Upper lobe of left lung (tissue), 6 donors: Measurements from ENCODE around the gene IRF4. TPM values are rescaled to one million over a fixed set of nuclear protein-coding genes. Genes with fewer than 3 reads are reported as not detected.

Source experiments
- ATAC-seq, 2 donors: fragments of 200-7000 bp; cut with Tn5 transposase; one replicate each; pipeline ENCODE4 v1.9.1; 2022; ENCODE audit warnings: mild to moderate bottlenecking in 2 of 2, moderate library complexity in 2 of 2; ENCODE audit not compliant: low FRiP score in 2 of 2
- DNase-seq, 2 donors: peaks; one replicate each; pipeline ENCODE4 v3.0.0-alpha.2; 2019 to 2020
- H3K27ac ChIP-seq, 4 donors: fragments of 200-600 bp; sonication (generic); one replicate each; pipeline ENCODE4 v1.5.1; 2016 to 2019
- H3K27me3 ChIP-seq, 4 donors: fragments of 200-600 bp; sonication (generic); one replicate each; pipeline ENCODE4 v1.5.1; 2017 to 2019
- H3K36me3 ChIP-seq, 4 donors: fragments of 200-600 bp; sonication (generic); one replicate each; pipeline ENCODE4 v1.5.1; 2016 to 2019
- H3K4me1 ChIP-seq, 4 donors: fragments of 200-600 bp; sonication (generic); one replicate each; pipeline ENCODE4 v1.5.1; 2018 to 2019
- H3K4me3 ChIP-seq, 4 donors: fragments of 200-600 bp; sonication (generic); one replicate each; pipeline ENCODE4 v1.5.1; 2017 to 2019; ENCODE audit warnings: mild to moderate bottlenecking in 2 of 4, moderate library complexity in 1 of 4
- H3K9me3 ChIP-seq, 4 donors: fragments of 200-600 bp; sonication (generic); one replicate each; pipeline ENCODE4 v1.5.1; 2018 to 2019
- CTCF ChIP-seq, 6 experiments: fragments of 450-650 bp in 4 of 6; fragments of 200-600 bp in 2 of 6; sonication (generic) in 2 of 6; IDR thresholded peaks; one replicate each; pipeline ENCODE4 v1.5.1; 2016 to 2019; ENCODE audit warnings: antibody characterized with exemption in 6 of 6
- EP300 ChIP-seq, 4 donors: sonication (generic); formaldehyde crosslinking; IDR thresholded peaks; one replicate each; pipeline ENCODE4 v1.5.1; 2017; ENCODE audit warnings: antibody characterized with exemption in 4 of 4, control low read depth in 2 of 4
- POLR2A ChIP-seq, 4 donors: fragments of 450-650 bp; IDR thresholded peaks; one replicate each; pipeline ENCODE4 v1.5.1; 2016 to 2017; ENCODE audit warnings: antibody characterized with exemption in 4 of 4, mild to moderate bottlenecking in 2 of 4
- POLR2AphosphoS5 ChIP-seq, 2 donors: sonication (generic); formaldehyde crosslinking; IDR thresholded peaks; one replicate each; pipeline ENCODE4 v1.5.1; 2017; ENCODE audit warnings: antibody characterized with exemption in 2 of 2
- WGBS, 2 donors: methylation state at CpG; one replicate each; pipeline ENCODE4 v1.1.5; 2017 to 2018; 5-methylcytosine and 5-hydroxymethylcytosine counted together
- total RNA-seq, 6 donors: library from RNA; depleted of rRNA in 4 of 6; stranded (reverse); fragments of >200 nt in 4 of 6; gene quantifications; one replicate each; pipeline versions ENCODE4 v1.1.0 to v1.2.1, GENCODE V29; 2016 to 2021
- donor health status: DM: no; HTN: no; CAD: no; lungs with moderate emphysema.
- donor health status: DM: no; HTN: yes; CAD: no; lungs with severe emphysema.

The IRF4 gene
- total RNA-seq, 6 donors from 2014 or later: 1.6 to 10.5 (median 5.9) TPM

- Histone ChIP-seq H3K36me3 (no peaks in the 10 kb centered on the region), H3K27me3 (no peaks in the 10 kb centered on the region), H3K4me3 (no peak overlapping the region), H3K4me1 (no peaks in the 10 kb centered on the region), H3K27ac (no peak overlapping the region), H3K9me3 (no peaks in the 10 kb centered on the region)
- ATAC-seq (no peak), DNase-seq (no peak)
- TF ChIP-seq EP300 (IDR thresholded peaks at IDR 0.05) (no peak), POLR2A (IDR thresholded peaks at IDR 0.05) (no peak), CTCF (IDR thresholded peaks at IDR 0.05) (no peak), POLR2AphosphoS5 (IDR thresholded peaks at IDR 0.05) (no peak)
- 87 to 92% methylated on average over 14 of the region's 14 CpGs for WGBS, 2 donors
Observed at GRCh38 chr6:434051-434705, 42.6 kb downstream of the IRF4 start.

GRCh38 chr6:435441-436307 is 44.1 kb downstream of the IRF4 start:
- Histone ChIP-seq H3K27me3 (no peaks in the 10 kb centered on the region), H3K9me3 (no peaks in the 10 kb centered on the region), H3K36me3 (no peaks in the 10 kb centered on the region), H3K27ac (no peak overlapping the region), H3K4me1 (no peaks in the 10 kb centered on the region), H3K4me3 (no peak overlapping the region)
- peak in 1 of 2 donors; percentile 75 for DNase-seq
- 97 to 99% methylated on average over 23 to 50 of the region's 50 CpGs for WGBS, 2 donors
- TF ChIP-seq POLR2AphosphoS5 (IDR thresholded peaks at IDR 0.05) (no peak), POLR2A (IDR thresholded peaks at IDR 0.05) (no peak)
- no peak for ATAC-seq

- DNase-seq (peak in 1 of 2 donors; percentile 48), ATAC-seq (peak in 1 of 2 donors; percentile 87)
- Histone ChIP-seq H3K27me3 (no peaks in the 10 kb centered on the region), H3K36me3 (no peaks in the 10 kb centered on the region), H3K4me3 (no peak overlapping the region), H3K27ac (no peak overlapping the region), H3K4me1 (no peaks in the 10 kb centered on the region), H3K9me3 (no peaks in the 10 kb centered on the region)
- TF ChIP-seq POLR2AphosphoS5 (IDR thresholded peaks at IDR 0.05) (no peak), EP300 (IDR thresholded peaks at IDR 0.05) (no peak), POLR2A (IDR thresholded peaks at IDR 0.05) (no peak), CTCF (IDR thresholded peaks at IDR 0.05) (no peak)
- WGBS, 2 donors: 88% methylated on average over 25 of the region's 25 CpGs
Observed at GRCh38 chr6:436308-437036, 44.9 kb downstream of the IRF4 start.

GRCh38 chr6:437037-437392 is 45.5 kb downstream of the IRF4 start:
- H3K36me3 ChIP-seq: no peaks in the 10 kb centered on the region
- WGBS, 2 donors: 92 to 100% methylated on average over 2 to 6 of the region's 6 CpGs
- H3K27ac ChIP-seq: no peak overlapping the region
- no peak for ATAC-seq
- TF ChIP-seq CTCF (IDR thresholded peaks at IDR 0.05) (no peak), POLR2A (IDR thresholded peaks at IDR 0.05) (no peak), POLR2AphosphoS5 (IDR thresholded peaks at IDR 0.05) (no peak), EP300 (IDR thresholded peaks at IDR 0.05) (no peak)
- DNase-seq: no peak
- no peaks in the 10 kb centered on the region for H3K9me3 ChIP-seq
- H3K4me1 ChIP-seq: no peaks in the 10 kb centered on the region
- H3K4me3 ChIP-seq: no peak overlapping the region
- no peaks in the 10 kb centered on the region for H3K27me3 ChIP-seq

GRCh38 chr6:438634-439170 is 47.1 kb downstream of the IRF4 start:
- 82 to 85% methylated on average over 12 of the region's 12 CpGs for WGBS, 2 donors
- ATAC-seq: no peak
- H3K4me3 ChIP-seq: no peak overlapping the region
- H3K9me3 ChIP-seq: no peaks in the 10 kb centered on the region
- no peaks in the 10 kb centered on the region for H3K4me1 ChIP-seq
- no peak overlapping the region for H3K27ac ChIP-seq
- no peaks in the 10 kb centered on the region for H3K36me3 ChIP-seq
- TF ChIP-seq POLR2A (IDR thresholded peaks at IDR 0.05) (no peak), CTCF (IDR thresholded peaks at IDR 0.05) (no peak), POLR2AphosphoS5 (IDR thresholded peaks at IDR 0.05) (no peak), EP300 (IDR thresholded peaks at IDR 0.05) (no peak)
- DNase-seq: no peak
- no peaks in the 10 kb centered on the region for H3K27me3 ChIP-seq
